Adrenal gland (tissue), 12 donors: ENCODE results near the gene PHF12. TPM values are rescaled to one million over a fixed set of nuclear protein-coding genes. Genes with fewer than 3 reads are reported as not detected.

Experiments used
- DNase-seq, 7 donors: peaks; one replicate each; pipeline ENCODE4 v3.0.0-alpha.2; 2019 to 2020
- H3K27ac ChIP-seq, 5 donors: fragments of 200-600 bp; sonication (generic) in 4 of 5; 1 replicate in 3 of 5; 2 replicates in 2 of 5; pipeline versions ENCODE4 v1.5.1 to v1.8.0; 2016 to 2020; ENCODE audit warnings: mild to moderate bottlenecking in 1 of 5
- H3K27me3 ChIP-seq: fragments of 200-600 bp; 2 replicates; pipeline ENCODE4 v1.8.0; 2021
- H3K36me3 ChIP-seq, 2 donors: fragments of 200-600 bp; replicated peaks in 1 of 2; 1 replicate in 1 of 2; 2 replicates in 1 of 2; pipeline versions ENCODE4 v1.5.1 to v1.8.0; 2018 to 2022
- H3K4me1 ChIP-seq, 2 donors: fragments of 200-600 bp; replicated peaks in 1 of 2; 1 replicate in 1 of 2; 2 replicates in 1 of 2; pipeline versions ENCODE4 v1.5.1 to v1.8.0; 2018 to 2021
- H3K4me3 ChIP-seq, 4 donors: fragments of 200-600 bp; sonication (generic) in 3 of 4; one replicate each; pipeline ENCODE4 v1.5.1; 2016 to 2018
- H3K9me3 ChIP-seq, 3 donors: fragments of 200-600 bp; sonication (generic) in 1 of 3; replicated peaks in 1 of 3; 1 replicate in 2 of 3; 2 replicates in 1 of 3; pipeline versions ENCODE4 v1.5.1 to v1.8.0; 2016 to 2021
- CTCF ChIP-seq, 6 experiments: fragments of 450-650 bp in 4 of 6; fragments of 200-600 bp in 2 of 6; sonication (generic) in 1 of 6; IDR thresholded peaks; 1 replicate in 5 of 6; 2 replicates in 1 of 6; pipeline versions ENCODE4 v1.5.1 to v1.8.0; 2016 to 2021; ENCODE audit warnings: antibody characterized with exemption in 6 of 6, mild to moderate bottlenecking in 2 of 6, moderate library complexity in 1 of 6
- POLR2A ChIP-seq, 2 donors: fragments of 450-650 bp; IDR thresholded peaks; one replicate each; pipeline ENCODE4 v1.6.1; 2017; ENCODE audit warnings: antibody characterized with exemption in 2 of 2, mild to moderate bottlenecking in 2 of 2, moderate library complexity in 1 of 2
- WGBS, 4 donors: extraction: QIAGEN DNeasy Blood & Tissue Kit in 2 of 4; methylation state at CpG; one replicate each; pipeline versions ENCODE4 v1.1.5 to v1.1.7; 2013 to 2017; 5-methylcytosine and 5-hydroxymethylcytosine counted together
- intact Hi-C, 2 donors: fragments of 100-400 bp; cut with DNase I; formaldehyde crosslinking; loops; one replicate each; pipeline versions ENCODE4 v1.14.1 to v1.15.0; 2022 to 2023
- polyA plus RNA-seq, 3 donors: library from polyadenylated mRNA; stranded (reverse); fragments of 200-250 nt in 2 of 3; fragments of 350-450 nt in 1 of 3; fragmentation: Illumina TruSeq in 1 of 3; extraction: RNeasy Lipid Tissue Mini Kit (QIAGEN cat#74804) in 1 of 3; gene quantifications; one replicate each; pipeline ENCODE4 v1.2.3, GENCODE V29; 2013 to 2014
- total RNA-seq, 9 donors: library from RNA; depleted of rRNA in 4 of 9; stranded (reverse); fragments of >200 nt in 4 of 9; fragments of 120-200 nt in 1 of 9; fragmentation: NEBNext Ultra II Directional in 1 of 9; extraction: Animal tissue kit (Norgen Biotek cat#: 25700) in 1 of 9; gene quantifications; one replicate each; pipeline versions ENCODE4 v1.1.0 to v1.2.4, GENCODE V29; 2013 to 2023
- donor health status: healthy with polysubstance abuse.
- donor health status: Bipolar disorder and iron deficiency.
- donor health status: DM: yes; HTN: yes; CAD: no.
- donor health status: DM: no; HTN: no; CAD: no.
- donor health status: DM: no; HTN: no; CAD: no.
- donor health status: DM: yes; HTN: yes; CAD: no.

Gene PHF12
- total and polyA plus RNA-seq, 12 donors = 14.4 to 47.9 (median 26.3) TPM

DNA sequence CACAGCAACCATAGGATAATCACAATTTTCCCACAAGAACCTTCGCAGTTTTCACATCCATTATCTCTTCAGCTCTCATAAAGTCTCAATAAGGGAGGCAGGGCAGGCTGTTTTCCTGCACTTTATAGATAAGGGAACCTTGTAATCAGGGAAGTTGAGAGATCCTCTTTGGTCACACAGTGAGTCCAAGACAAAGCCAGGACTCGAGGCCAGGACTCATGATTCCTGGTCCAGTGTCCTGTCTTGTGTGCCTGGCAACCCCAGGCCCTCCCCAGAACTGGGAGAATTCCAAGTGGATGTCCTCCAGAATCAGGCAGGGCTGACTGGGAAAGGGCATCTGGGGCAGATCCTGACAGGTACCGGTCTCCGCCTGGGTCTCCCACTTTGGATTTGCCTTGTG is 23.1 kb upstream of the PHF12 start:
- H3K4me1 ChIP-seq = no peaks in the 10 kb centered on the region
- H3K4me3 ChIP-seq = no peak overlapping the region
- DNase-seq = no peak
- intact Hi-C loops = no loop called here
- WGBS, 4 donors = 86 to 89% (median 88%) methylated on average over 2 to 4 of the region's 4 CpGs
- no peaks in the 10 kb centered on the region for H3K36me3 ChIP-seq
- no peak overlapping the region for H3K27ac ChIP-seq
- H3K27me3 ChIP-seq = no peaks in the 10 kb centered on the region
- H3K9me3 ChIP-seq = no peaks in the 10 kb centered on the region
- TF ChIP-seq POLR2A (IDR thresholded peaks at IDR 0.05) (no peak), CTCF (IDR thresholded peaks at IDR 0.05) (no peak)

DNA sequence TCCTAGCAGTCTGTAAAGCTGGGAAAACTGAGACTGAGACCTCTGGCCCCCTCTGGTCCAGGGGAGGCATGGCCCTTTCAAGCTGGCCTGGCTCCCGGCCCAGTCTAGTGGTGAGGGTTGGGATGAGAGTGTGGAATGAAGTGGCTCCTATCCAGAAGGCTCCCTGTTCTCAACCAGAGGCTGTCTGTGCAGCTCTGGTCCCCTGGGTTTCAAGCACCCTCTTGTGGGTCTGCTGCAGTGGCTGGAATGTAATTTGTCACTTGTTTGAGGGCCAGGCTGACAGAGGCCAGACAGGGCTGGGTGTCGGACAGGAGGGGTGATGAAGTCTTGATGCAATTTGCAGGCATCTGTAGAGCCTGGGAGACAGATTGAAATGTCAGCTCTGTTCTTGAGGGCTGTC is 22.1 kb upstream of the PHF12 start:
- intact Hi-C loops = no loop called here
- DNase-seq = no peak
- Histone ChIP-seq H3K27me3 (no peaks in the 10 kb centered on the region), H3K4me3 (no peak overlapping the region), H3K4me1 (no peaks in the 10 kb centered on the region), H3K27ac (no peak overlapping the region), H3K36me3 (no peaks in the 10 kb centered on the region), H3K9me3 (no peaks in the 10 kb centered on the region)
- TF ChIP-seq CTCF (IDR thresholded peaks at IDR 0.05) (no peak), POLR2A (IDR thresholded peaks at IDR 0.05) (no peak)
- WGBS, 4 donors = 76 to 84% (median 77%) methylated on average over 2 of the region's 2 CpGs; no CpG with 5 or more reads in 1 of the 4 donors

GRCh38 chr17:28972437-28972836 is 21.1 kb upstream of the PHF12 start:
- Histone ChIP-seq H3K27me3 (no peaks in the 10 kb centered on the region), H3K4me1 (no peaks in the 10 kb centered on the region), H3K4me3 (no peak overlapping the region), H3K27ac (no peak overlapping the region), H3K9me3 (no peaks in the 10 kb centered on the region), H3K36me3 (no peaks in the 10 kb centered on the region)
- DNase-seq = no peak
- WGBS, 4 donors = 81 to 93% (median 86%) methylated on average over 7 to 10 of the region's 10 CpGs
- intact Hi-C loops = no loop called here
- TF ChIP-seq POLR2A (IDR thresholded peaks at IDR 0.05) (no peak), CTCF (IDR thresholded peaks at IDR 0.05) (no peak)

DNA sequence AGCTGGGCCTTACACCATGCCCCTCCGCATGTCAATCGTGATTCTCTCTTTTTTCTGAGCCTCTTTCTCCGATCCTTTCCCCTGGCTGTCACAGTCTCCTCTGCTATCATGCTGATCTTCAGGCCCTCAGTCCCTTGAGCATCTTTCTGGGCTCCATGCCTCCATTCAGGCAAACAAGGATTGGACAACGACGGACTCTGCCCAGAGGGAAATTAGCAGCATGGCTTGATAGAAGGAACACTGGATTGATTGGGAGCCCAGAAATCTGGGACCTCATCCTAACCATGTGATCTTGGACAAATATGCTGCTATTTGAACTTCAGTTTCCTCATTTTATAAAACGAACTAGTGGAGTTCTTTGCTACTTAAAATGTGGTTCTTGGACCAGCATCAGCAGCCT is 19.6 kb upstream of the PHF12 start:
- Histone ChIP-seq H3K27ac (no peak overlapping the region), H3K27me3 (no peaks in the 10 kb centered on the region), H3K4me1 (no peaks in the 10 kb centered on the region), H3K36me3 (no peaks in the 10 kb centered on the region), H3K4me3 (no peak overlapping the region), H3K9me3 (no peaks in the 10 kb centered on the region)
- DNase-seq = no peak
- TF ChIP-seq POLR2A (IDR thresholded peaks at IDR 0.05) = no peak
- no peak for TF ChIP-seq CTCF (IDR thresholded peaks at IDR 0.05)
- 68 to 78% (median 70%) methylated on average over 6 of the region's 6 CpGs for WGBS, 4 donors
- intact Hi-C loops = no loop called here
